Calu3 (cell line): Measurements from ENCODE around the gene GPD1L. TPM values are rescaled to one million over a fixed set of nuclear protein-coding genes. Genes with fewer than 3 reads are reported as not detected.

Source experiments
- BruUV-seq: library from RNA; stranded (reverse); fragments of 400-500 nt; replicated peaks from 2 replicates; lab custom pipeline; 2021; lab: Mats Ljungman, UMichigan
- CTCF ChIA-PET: fragments of 300-600 bp; sonication (Branson Sonifier 250); formaldehyde crosslinking; loops from one replicate; lab custom pipeline; 2022; ENCODE audit warnings: antibody characterized with exemption; lab: Charles Lee
- DNase-seq: peaks from one replicate; pipeline ENCODE4 v3.0.0; 2022
- H3K27ac Mint-ChIP-seq: one replicate; pipeline ENCODE4 v1.8.0; 2022; ENCODE audit warnings: mixed read lengths; ENCODE audit not compliant: unreplicated experiment
- H3K27me3 Mint-ChIP-seq: one replicate; pipeline ENCODE4 v1.8.0; 2022; ENCODE audit warnings: mixed read lengths; ENCODE audit not compliant: unreplicated experiment
- H3K36me3 Mint-ChIP-seq: one replicate; pipeline ENCODE4 v1.8.0; 2022; ENCODE audit warnings: mild to moderate bottlenecking, moderate library complexity, mixed read lengths; ENCODE audit not compliant: insufficient read depth, unreplicated experiment
- H3K4me1 Mint-ChIP-seq: one replicate; pipeline ENCODE4 v1.8.0; 2022; ENCODE audit warnings: mild to moderate bottlenecking, low read depth, mixed read lengths; ENCODE audit not compliant: unreplicated experiment
- H3K4me3 Mint-ChIP-seq: one replicate; pipeline ENCODE4 v1.8.0; 2022; ENCODE audit warnings: mild to moderate bottlenecking, low read depth, moderate library complexity, mixed read lengths; ENCODE audit not compliant: unreplicated experiment
- H3K9me3 Mint-ChIP-seq: one replicate; pipeline ENCODE4 v1.8.0; 2022; ENCODE audit warnings: low read depth, mixed read lengths; ENCODE audit not compliant: unreplicated experiment
- CTCF ChIP-seq: fragments of 200-600 bp; IDR thresholded peaks from one replicate; pipeline ENCODE4 v1.8.0; 2022; ENCODE audit warnings: antibody characterized with exemption; ENCODE audit not compliant: unreplicated experiment
- intact Hi-C: fragments of 100-400 bp; cut with micrococcal nuclease; formaldehyde crosslinking; loops from one replicate; pipeline ENCODE4 v1.10.0; 2022; ENCODE audit not compliant: unreplicated experiment
- total RNA-seq: library from RNA; stranded (reverse); gene quantifications from 2 replicates; pipeline ENCODE4 v1.2.3, GENCODE V29; 2022

GPD1L gene
- total RNA-seq, 1 experiment from 2014 or later = 13.4 TPM

- CTCF ChIA-PET = no interaction called here
- DNase-seq = no peak
- no peaks in the 10 kb centered on the region for H3K36me3 Mint-ChIP-seq
- no peaks in the 10 kb centered on the region for H3K4me1 Mint-ChIP-seq
- no peaks in the 10 kb centered on the region for H3K9me3 Mint-ChIP-seq
- H3K27ac Mint-ChIP-seq = no peak overlapping the region
- no peak for TF ChIP-seq CTCF
- BruUV-seq = no TSS peak
- H3K4me3 Mint-ChIP-seq = no peak overlapping the region
- intact Hi-C loops = no loop called here
- peaks cover 45% of the 10 kb centered on the region for H3K27me3 Mint-ChIP-seq
These were observed 94.1 kb downstream of the GPD1L start for GRCh38 chr3:32200490-32200889.

GRCh38 chr3:32200992-32201758 is 94.8 kb downstream of the GPD1L start:
- no peak overlapping the region for H3K27ac Mint-ChIP-seq
- BruUV-seq = no TSS peak
- no peaks in the 10 kb centered on the region for H3K9me3 Mint-ChIP-seq
- H3K36me3 Mint-ChIP-seq = no peaks in the 10 kb centered on the region
- intact Hi-C loops = no loop called here
- DNase-seq = no peak
- CTCF ChIA-PET = interaction anchor here (0.5 kb wide), 1 partner anchor 69 kb away, joined by 3 read pairs; no protein-coding TSS in a partner anchor
- peaks cover 45% of the 10 kb centered on the region for H3K27me3 Mint-ChIP-seq
- TF ChIP-seq CTCF = no peak
- no peaks in the 10 kb centered on the region for H3K4me1 Mint-ChIP-seq
- no peak overlapping the region for H3K4me3 Mint-ChIP-seq

- DNase-seq = no peak
- TF ChIP-seq CTCF = no peak
- Mint-ChIP-seq H3K4me1 (no peaks in the 10 kb centered on the region), H3K9me3 (no peaks in the 10 kb centered on the region), H3K27me3 (peaks cover 45% of the 10 kb centered on the region), H3K4me3 (no peak overlapping the region), H3K27ac (no peak overlapping the region), H3K36me3 (no peaks in the 10 kb centered on the region)
- CTCF ChIA-PET = no interaction called here
- intact Hi-C loops = no loop called here
- BruUV-seq = no TSS peak
These were observed 96.1 kb downstream of the GPD1L start for GRCh38 chr3:32202496-32202895.

- BruUV-seq = no TSS peak
- no peak for TF ChIP-seq CTCF
- intact Hi-C loops = no loop called here
- Mint-ChIP-seq H3K27me3 (peaks cover 37% of the 10 kb centered on the region), H3K36me3 (no peaks in the 10 kb centered on the region), H3K27ac (no peak overlapping the region), H3K4me1 (no peaks in the 10 kb centered on the region), H3K4me3 (no peak overlapping the region), H3K9me3 (no peaks in the 10 kb centered on the region)
- CTCF ChIA-PET = no interaction called here
- no peak for DNase-seq
These were observed 97.4 kb downstream of the GPD1L start for GRCh38 chr3:32203854-32204253.
